HG02981 (cell line): ENCODE data around the gene SLC25A10.

Source experiments
- ATAC-seq: cut with Tn5 transposase; IDR thresholded peaks from one replicate; pipeline ENCODE4 v1.9.1; 2021; ENCODE audit warnings: mild to moderate bottlenecking, moderate library complexity; ENCODE audit not compliant: unreplicated experiment

Gene SLC25A10

GRCh38 chr17:81741594-81742452, 29.7 kb downstream of the SLC25A10 start:
- no peak for ATAC-seq
